ENCODE measurements around the gene CASP8. TPM values are rescaled to one million over a fixed set of nuclear protein-coding genes. Genes with fewer than 3 reads are reported as not detected.
A peak's percentile ranks its signal among the peaks of the same experiment; 100 is the strongest.

CASP8 gene
- total and polyA plus RNA-seq, 2 experiments from 2014 or later: 11.7 to 20.8 TPM

DNA sequence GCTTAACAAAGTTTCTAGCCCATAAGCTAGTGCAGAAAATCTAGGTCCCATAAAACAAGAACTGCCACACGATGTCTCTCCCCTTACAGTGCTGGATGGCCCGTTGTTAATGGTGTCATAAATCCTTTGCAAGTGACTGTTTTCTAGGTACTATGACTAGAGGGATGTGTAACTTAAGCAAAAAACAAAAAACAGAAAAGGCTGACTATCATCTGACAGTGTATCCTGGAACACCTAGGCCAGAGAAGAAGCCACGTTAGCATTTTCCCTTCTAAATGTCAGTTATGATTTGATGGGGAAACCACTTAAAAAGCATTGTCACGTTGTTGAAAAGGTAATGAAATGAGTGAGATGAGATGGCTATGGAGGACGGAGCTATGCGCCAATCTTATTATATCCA lies 2.4 kb downstream of the CASP8 start:
- no peak for DNase-seq
- no peaks in the 10 kb centered on the region for H3K9me2 ChIP-seq (ENCODE audit: insufficient read depth)
- H3K4me3 ChIP-seq: no peak overlapping the region
- peaks cover 39% of the 10 kb centered on the region for H3K4me1 ChIP-seq (ENCODE audit: insufficient read depth)
- TF ChIP-seq EZH2phosphoT487 (IDR thresholded peaks at IDR 0.05; ENCODE audit: insufficient read depth, low read depth): no peak
- TF ChIP-seq EZH2 (IDR thresholded peaks at IDR 0.05; ENCODE audit: insufficient read depth, poor library complexity, severe bottlenecking): no peak
- H3F3A ChIP-seq (ENCODE audit: insufficient read depth): peaks cover 16% of the 10 kb centered on the region
- H4K20me1 ChIP-seq (ENCODE audit: insufficient read depth): no peaks in the 10 kb centered on the region
- H3K27me3 ChIP-seq (replicated peaks; ENCODE audit: insufficient read depth): no peaks in the 10 kb centered on the region
- no peak overlapping the region for H3K27ac ChIP-seq
- in situ Hi-C loops (cut with MboI): no loop called here
- H3K4me2 ChIP-seq (ENCODE audit: unreplicated experiment): no peak overlapping the region
- H3K79me2 ChIP-seq (ENCODE audit: insufficient read depth): peaks cover 83% of the 10 kb centered on the region
- 0 out of 2 replicates have a peak overlapping the region, but pooled peaks have one; percentile 5 for H3K9ac ChIP-seq
- WGBS, 2 experiments (ENCODE audit: low coverage in 1 of 2, low lambda C conversion rate in 2 of 2, missing lambda C conversion rate in 2 of 2): 72% methylated on average over 6 of the region's 6 CpGs
- H2AFZ ChIP-seq: no peak overlapping the region
- H3K9me3 ChIP-seq (ENCODE audit: low read depth): no peaks in the 10 kb centered on the region
- no peaks in the 10 kb centered on the region for H3K36me3 ChIP-seq (ENCODE audit: low read depth)

DNA sequence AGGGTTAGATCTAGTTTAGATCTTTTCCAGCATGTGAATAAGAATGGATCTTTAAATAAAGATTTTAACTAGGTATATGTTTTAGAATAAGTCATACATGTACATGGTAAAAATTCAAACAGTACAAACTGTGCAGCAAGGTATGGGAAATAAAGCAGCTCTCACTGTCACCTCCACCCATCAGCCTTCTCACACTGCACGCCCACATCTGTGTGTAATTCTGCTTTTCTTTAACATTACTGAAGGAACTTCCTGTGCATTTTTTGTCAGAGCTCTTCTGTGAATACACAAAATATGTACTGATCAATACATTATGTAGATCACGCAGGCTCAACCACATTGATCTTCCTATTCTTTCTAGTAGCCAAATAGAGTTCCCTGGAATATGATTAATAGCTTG lies 3.4 kb downstream of the CASP8 start:
- in situ Hi-C loops (cut with MboI): no loop called here
- Histone ChIP-seq H3K9me3 (ENCODE audit: low read depth) (no peaks in the 10 kb centered on the region), H3K4me3 (no peak overlapping the region), H4K20me1 (ENCODE audit: insufficient read depth) (no peaks in the 10 kb centered on the region), H3K9me2 (ENCODE audit: insufficient read depth) (no peaks in the 10 kb centered on the region), H3K79me2 (ENCODE audit: insufficient read depth) (peaks cover 81% of the 10 kb centered on the region), H3K9ac (no peak overlapping the region), H3K27me3 (replicated peaks; ENCODE audit: insufficient read depth) (no peaks in the 10 kb centered on the region), H3K4me2 (ENCODE audit: unreplicated experiment) (peak overlapping the region; percentile 53), H3K4me1 (ENCODE audit: insufficient read depth) (peaks cover 39% of the 10 kb centered on the region), H2AFZ (no peak overlapping the region), H3K27ac (peak overlapping the region; percentile 22; the same call in 1 of the 2 replicates), H3K36me3 (ENCODE audit: low read depth) (no peaks in the 10 kb centered on the region), H3F3A (ENCODE audit: insufficient read depth) (peaks cover 8% of the 10 kb centered on the region)
- no peak for TF ChIP-seq EZH2phosphoT487 (IDR thresholded peaks at IDR 0.05; ENCODE audit: insufficient read depth, low read depth)
- no peak for TF ChIP-seq EZH2 (IDR thresholded peaks at IDR 0.05; ENCODE audit: insufficient read depth, poor library complexity, severe bottlenecking)
- peak; percentile 20 for DNase-seq
- WGBS, 2 experiments (ENCODE audit: low coverage in 1 of 2, low lambda C conversion rate in 2 of 2, missing lambda C conversion rate in 2 of 2): 96 to 98% methylated on average over 2 of the region's 2 CpGs

GRCh38 chr2:201264472-201265173 lies 4.3 kb downstream of the CASP8 start:
- Histone ChIP-seq H3K4me3 (no peak overlapping the region), H3K9ac (no peak overlapping the region), H3F3A (ENCODE audit: insufficient read depth) (peaks cover 8% of the 10 kb centered on the region; the same call in 1 of the 2 replicates), H3K9me2 (ENCODE audit: insufficient read depth) (no peaks in the 10 kb centered on the region), H3K36me3 (ENCODE audit: low read depth) (no peaks in the 10 kb centered on the region), H4K20me1 (ENCODE audit: insufficient read depth) (no peaks in the 10 kb centered on the region), H2AFZ (no peak overlapping the region), H3K27me3 (replicated peaks; ENCODE audit: insufficient read depth) (no peaks in the 10 kb centered on the region), H3K27ac (peak overlapping the region; percentile 22; the same call in 1 of the 2 replicates), H3K4me2 (ENCODE audit: unreplicated experiment) (peak overlapping the region; percentile 53), H3K79me2 (ENCODE audit: insufficient read depth) (peaks cover 73% of the 10 kb centered on the region), H3K4me1 (ENCODE audit: insufficient read depth) (peaks cover 33% of the 10 kb centered on the region), H3K9me3 (ENCODE audit: low read depth) (no peaks in the 10 kb centered on the region)
- TF ChIP-seq EZH2phosphoT487 (IDR thresholded peaks at IDR 0.05; ENCODE audit: insufficient read depth, low read depth): no peak
- TF ChIP-seq EZH2 (IDR thresholded peaks at IDR 0.05; ENCODE audit: insufficient read depth, poor library complexity, severe bottlenecking): no peak
- 91 to 97% methylated on average over 7 of the region's 7 CpGs for WGBS, 2 experiments (ENCODE audit: low coverage in 1 of 2, low lambda C conversion rate in 2 of 2, missing lambda C conversion rate in 2 of 2)
- DNase-seq: peak; percentile 52
- in situ Hi-C loops (cut with MboI): no loop called here

- H3F3A ChIP-seq (ENCODE audit: insufficient read depth): peaks cover 8% of the 10 kb centered on the region; the same call in 1 of the 2 replicates
Measured at GRCh38 chr2:201266629-201267028, 6.3 kb downstream of the CASP8 start.

More at GRCh38 chr2:201266629-201267028, 6.3 kb downstream of the CASP8 start:
- Histone ChIP-seq H3K9me2 (ENCODE audit: insufficient read depth) (no peaks in the 10 kb centered on the region), H3K27me3 (replicated peaks; ENCODE audit: insufficient read depth) (no peaks in the 10 kb centered on the region), H2AFZ (no peak overlapping the region), H3K27ac (no peak overlapping the region), H3K4me1 (ENCODE audit: insufficient read depth) (peaks cover 22% of the 10 kb centered on the region), H4K20me1 (ENCODE audit: insufficient read depth) (no peaks in the 10 kb centered on the region), H3K9ac (no peak overlapping the region), H3K4me2 (ENCODE audit: unreplicated experiment) (no peak overlapping the region), H3K36me3 (ENCODE audit: low read depth) (no peaks in the 10 kb centered on the region), H3K4me3 (no peak overlapping the region), H3K9me3 (ENCODE audit: low read depth) (no peaks in the 10 kb centered on the region), H3K79me2 (ENCODE audit: insufficient read depth) (peaks cover 53% of the 10 kb centered on the region)
- TF ChIP-seq EZH2 (IDR thresholded peaks at IDR 0.05; ENCODE audit: insufficient read depth, poor library complexity, severe bottlenecking) (no peak), EZH2phosphoT487 (IDR thresholded peaks at IDR 0.05; ENCODE audit: insufficient read depth, low read depth) (no peak)
- DNase-seq: no peak
- WGBS, 2 experiments (ENCODE audit: low coverage in 1 of 2, low lambda C conversion rate in 2 of 2, missing lambda C conversion rate in 2 of 2): 100% methylated on average over 2 of the region's 2 CpGs
- in situ Hi-C loops (cut with MboI): no loop called here

Measured in GM23248 (cell line).